Upper lobe of right lung (tissue), 1 donor: ENCODE results near the gene TMCO6. TPM values are rescaled to one million over a fixed set of nuclear protein-coding genes. Genes with fewer than 3 reads are reported as not detected.
A peak's percentile ranks its signal among the peaks of the same experiment; 100 is the strongest.

Source experiments
- ATAC-seq: fragments of 200-7000 bp; cut with Tn5 transposase; one replicate; pipeline ENCODE4 v1.9.1; 2020; ENCODE audit warnings: mild to moderate bottlenecking, moderate library complexity
- DNase-seq: peaks from one replicate; pipeline ENCODE4 v3.0.0-alpha.2; 2020
- H3K27ac ChIP-seq: fragments of 200-600 bp; one replicate; pipeline ENCODE4 v1.8.0; 2022
- H3K27me3 ChIP-seq: fragments of 200-600 bp; one replicate; pipeline ENCODE4 v1.8.0; 2022; ENCODE audit warnings: mild to moderate bottlenecking
- H3K36me3 ChIP-seq: fragments of 200-600 bp; one replicate; pipeline ENCODE4 v1.8.0; 2022
- H3K4me1 ChIP-seq: fragments of 200-600 bp; one replicate; pipeline ENCODE4 v1.8.0; 2022
- H3K4me3 ChIP-seq: fragments of 200-600 bp; one replicate; pipeline ENCODE4 v1.8.0; 2022; ENCODE audit warnings: mild to moderate bottlenecking
- H3K9me3 ChIP-seq: fragments of 200-600 bp; one replicate; pipeline ENCODE4 v1.8.0; 2022
- intact Hi-C: fragments of 100-400 bp; cut with DNase I; formaldehyde crosslinking; loops from one replicate; pipeline ENCODE4 v1.11.0; 2022
- total RNA-seq: library from RNA; stranded (reverse); fragmentation: NEBNext Ultra II Directional; extraction: Animal tissue kit (Norgen Biotek cat#: 25700); gene quantifications from one replicate; pipeline ENCODE4 v1.2.1, GENCODE V29; 2021
- TF ChIP-seq, protein P1 (sequence below): fragments of 200-600 bp; IDR thresholded peaks from one replicate; pipeline ENCODE4 v1.8.0; 2022; ENCODE audit warnings: antibody characterized with exemption
- donor health status: DM: no; HTN: yes; CAD: no; lungs with severe emphysema.

The TMCO6 gene
- total RNA-seq, 1 donor from 2014 or later = 10.7 TPM

DNA sequence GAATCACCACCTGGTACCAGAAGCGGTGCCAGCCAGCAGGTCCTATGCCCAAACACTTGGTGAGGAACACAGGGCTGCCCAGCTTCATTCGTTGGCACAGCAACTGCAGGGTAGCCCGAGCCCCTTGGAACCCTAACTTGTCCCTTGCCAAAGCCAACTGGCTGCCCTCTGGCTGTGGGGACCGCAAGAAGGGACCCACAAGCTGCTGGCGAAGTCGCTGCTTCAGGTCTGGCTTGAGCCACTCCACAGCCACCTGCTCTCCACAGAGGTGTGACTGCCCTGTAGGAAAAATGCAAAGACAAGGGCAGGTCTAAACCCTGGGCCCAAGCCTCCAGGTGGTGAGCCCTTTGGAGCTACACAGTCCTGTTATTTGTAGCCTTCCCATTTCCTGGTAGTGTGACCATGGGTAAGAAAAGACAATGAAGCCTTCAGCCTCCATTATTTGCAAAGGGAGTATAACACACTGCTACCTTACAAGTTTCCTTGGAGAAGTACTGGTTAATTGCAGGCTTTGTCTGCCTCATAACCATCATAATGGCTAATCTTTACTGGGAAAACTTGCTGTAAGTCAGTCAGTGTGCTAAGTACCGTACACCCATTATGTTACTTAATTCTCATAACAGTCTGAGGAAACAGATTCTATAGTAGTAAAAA is 32.3 kb downstream of the TMCO6 start:
- no peaks in the 10 kb centered on the region for H3K9me3 ChIP-seq
- no peak overlapping the region for H3K27ac ChIP-seq
- ATAC-seq (no peak), DNase-seq (no peak)
- TF ChIP-seq, protein P1, sequence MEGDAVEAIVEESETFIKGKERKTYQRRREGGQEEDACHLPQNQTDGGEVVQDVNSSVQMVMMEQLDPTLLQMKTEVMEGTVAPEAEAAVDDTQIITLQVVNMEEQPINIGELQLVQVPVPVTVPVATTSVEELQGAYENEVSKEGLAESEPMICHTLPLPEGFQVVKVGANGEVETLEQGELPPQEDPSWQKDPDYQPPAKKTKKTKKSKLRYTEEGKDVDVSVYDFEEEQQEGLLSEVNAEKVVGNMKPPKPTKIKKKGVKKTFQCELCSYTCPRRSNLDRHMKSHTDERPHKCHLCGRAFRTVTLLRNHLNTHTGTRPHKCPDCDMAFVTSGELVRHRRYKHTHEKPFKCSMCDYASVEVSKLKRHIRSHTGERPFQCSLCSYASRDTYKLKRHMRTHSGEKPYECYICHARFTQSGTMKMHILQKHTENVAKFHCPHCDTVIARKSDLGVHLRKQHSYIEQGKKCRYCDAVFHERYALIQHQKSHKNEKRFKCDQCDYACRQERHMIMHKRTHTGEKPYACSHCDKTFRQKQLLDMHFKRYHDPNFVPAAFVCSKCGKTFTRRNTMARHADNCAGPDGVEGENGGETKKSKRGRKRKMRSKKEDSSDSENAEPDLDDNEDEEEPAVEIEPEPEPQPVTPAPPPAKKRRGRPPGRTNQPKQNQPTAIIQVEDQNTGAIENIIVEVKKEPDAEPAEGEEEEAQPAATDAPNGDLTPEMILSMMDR = no peak
- H3K4me1 ChIP-seq = no peaks in the 10 kb centered on the region
- no peak overlapping the region for H3K4me3 ChIP-seq
- peaks cover 68% of the 10 kb centered on the region for H3K36me3 ChIP-seq
- intact Hi-C loops = no loop called here
- H3K27me3 ChIP-seq = no peaks in the 10 kb centered on the region

DNA sequence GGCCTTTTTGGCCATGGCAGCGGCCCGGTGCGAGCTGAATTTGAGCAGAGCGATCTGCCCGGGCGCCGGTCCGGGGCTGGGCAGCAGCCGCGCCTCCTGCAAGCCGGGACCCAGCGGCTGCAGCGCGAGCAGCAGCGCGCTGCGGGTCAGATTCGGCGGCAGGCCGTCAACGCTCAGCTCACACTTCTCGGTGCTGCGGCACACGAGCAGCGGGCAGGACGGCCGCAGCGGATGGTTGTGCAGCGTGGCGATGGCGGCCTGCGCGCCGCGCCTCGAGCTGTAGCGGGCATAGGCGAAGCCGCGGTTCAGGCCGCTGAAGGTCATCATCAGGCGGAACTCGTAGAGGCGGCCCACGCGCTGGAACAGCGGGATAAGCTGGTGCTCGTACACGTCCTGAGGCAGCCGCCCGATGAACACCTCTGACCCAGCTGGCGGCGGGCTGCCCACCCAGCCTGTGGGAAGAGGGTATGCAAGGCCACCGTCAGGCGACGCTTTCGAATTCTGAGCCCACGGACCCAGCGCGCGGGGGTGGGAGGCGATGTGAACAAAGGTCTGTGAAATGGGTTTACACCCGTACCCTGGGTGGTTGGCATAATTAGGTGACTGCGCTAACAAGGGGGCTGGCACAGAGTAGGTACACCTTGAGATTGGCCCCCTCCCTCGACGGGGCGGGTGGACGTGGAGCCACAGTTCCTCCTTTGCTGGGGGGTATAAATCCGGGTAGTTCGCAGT is 33.4 kb downstream of the TMCO6 start:
- TF ChIP-seq, protein P1 = no peak
- H3K4me3 ChIP-seq = no peak overlapping the region
- DNase-seq (no peak), ATAC-seq (peak; percentile 31)
- H3K36me3 ChIP-seq = peaks cover 71% of the 10 kb centered on the region
- H3K27ac ChIP-seq = no peak overlapping the region
- intact Hi-C loops = no loop called here
- H3K27me3 ChIP-seq = no peaks in the 10 kb centered on the region
- no peaks in the 10 kb centered on the region for H3K4me1 ChIP-seq
- H3K9me3 ChIP-seq = no peaks in the 10 kb centered on the region

DNA sequence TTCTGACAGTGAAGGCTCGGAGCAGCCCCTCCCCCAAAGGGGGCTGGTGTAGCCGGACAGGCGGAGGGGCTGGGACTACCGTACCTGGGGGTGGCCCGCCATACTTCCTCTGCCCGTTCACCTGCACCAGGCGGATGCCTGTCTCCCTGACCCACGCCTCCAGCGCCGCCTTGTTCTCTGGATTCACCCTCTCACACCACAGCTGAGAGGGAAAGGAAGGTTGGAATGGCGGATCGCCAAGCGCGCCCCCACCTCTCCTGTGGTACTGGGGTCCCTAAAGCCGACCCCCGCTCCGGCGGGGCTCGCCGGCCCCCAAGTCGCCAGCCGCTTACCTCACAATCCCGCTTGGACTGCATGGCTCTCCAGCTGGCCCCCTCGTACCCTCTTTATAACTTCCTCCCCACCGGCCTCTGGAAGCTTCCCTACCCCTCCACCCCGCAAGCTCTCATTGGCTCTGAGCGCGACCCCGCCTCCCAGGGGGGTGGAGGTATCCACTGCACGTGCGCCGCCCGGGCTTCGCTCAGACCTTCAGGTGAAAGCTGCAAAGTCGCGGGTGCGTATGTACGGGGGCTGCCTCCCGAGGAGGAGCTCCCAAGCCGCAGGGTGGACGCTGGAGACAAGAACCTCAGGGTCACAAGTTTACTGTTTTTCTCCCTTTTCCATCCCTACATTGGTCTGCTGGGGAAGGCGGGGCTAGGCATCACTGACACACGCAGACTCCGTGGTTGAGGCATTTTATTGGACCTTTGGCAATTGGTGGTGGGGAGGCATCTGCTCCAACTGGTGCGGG is 34.1 kb downstream of the TMCO6 start, which contains the start of gene DND1:
Gene DND1 (minus strand): TSS at position 390 of the 790 bp plus-strand sequence. CDS start 34 bp downstream, at position 356.
- Histone ChIP-seq H3K4me1 (no peaks in the 10 kb centered on the region), H3K4me3 (no peak within 1 kb of the TSS), H3K36me3 (peaks cover 71% of the 10 kb centered on the region), H3K27me3 (no peaks in the 10 kb centered on the region), H3K9me3 (no peaks in the 10 kb centered on the region), H3K27ac (no peak within 1 kb of the TSS)
- DNase-seq (no peak), ATAC-seq (no peak)
- intact Hi-C loops = no loop called here
- TF ChIP-seq, protein P1 = no peak

DNA sequence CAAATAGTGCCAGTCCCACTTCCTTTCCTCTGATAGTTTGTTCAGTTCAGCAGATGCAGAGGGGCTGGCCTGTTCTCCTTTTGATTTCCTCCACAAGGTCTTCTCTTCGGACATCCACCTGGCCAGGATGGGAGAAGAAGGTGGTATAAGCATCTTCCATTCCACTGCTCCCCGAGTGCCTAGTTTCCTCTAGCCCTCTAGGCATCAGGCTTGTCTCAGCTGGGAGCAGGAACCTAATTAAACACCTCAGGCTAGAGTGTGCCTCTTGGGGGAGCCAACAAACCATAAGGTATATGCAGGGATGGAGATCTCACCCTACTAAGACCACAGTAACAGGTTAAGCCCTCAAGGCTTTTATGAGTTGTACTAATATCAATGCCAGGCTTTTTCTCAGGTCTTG is 35.0 kb downstream of the TMCO6 start:
- H3K9me3 ChIP-seq = no peaks in the 10 kb centered on the region
- no peak overlapping the region for H3K27ac ChIP-seq
- TF ChIP-seq, protein P1 = no peak
- peaks cover 71% of the 10 kb centered on the region for H3K36me3 ChIP-seq
- intact Hi-C loops = no loop called here
- ATAC-seq (no peak), DNase-seq (no peak)
- no peak overlapping the region for H3K4me3 ChIP-seq
- no peaks in the 10 kb centered on the region for H3K4me1 ChIP-seq
- no peaks in the 10 kb centered on the region for H3K27me3 ChIP-seq

DNA sequence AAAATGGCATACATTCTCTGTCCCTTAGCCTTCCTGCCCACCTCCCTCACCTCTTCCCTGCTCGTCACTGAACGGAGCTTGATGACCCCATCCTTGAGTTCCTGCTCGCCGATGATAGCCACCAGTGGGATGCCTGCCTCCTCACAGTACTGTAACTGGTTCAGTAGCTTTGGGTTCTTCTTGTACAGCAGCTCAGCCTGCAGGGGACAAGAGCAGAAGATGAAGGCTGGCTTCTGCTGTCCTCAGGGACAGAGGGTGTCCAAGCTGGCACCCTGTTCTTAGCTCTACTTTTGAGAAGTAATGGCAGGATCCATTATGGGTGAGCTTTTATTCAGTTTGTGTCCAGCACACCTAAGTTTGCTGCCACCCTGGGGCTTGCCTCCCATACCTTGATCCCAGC is 35.4 kb downstream of the TMCO6 start:
- TF ChIP-seq, protein P1 = no peak
- no peaks in the 10 kb centered on the region for H3K27me3 ChIP-seq
- H3K36me3 ChIP-seq = peaks cover 71% of the 10 kb centered on the region
- no peak overlapping the region for H3K27ac ChIP-seq
- H3K4me3 ChIP-seq = no peak overlapping the region
- intact Hi-C loops = no loop called here
- DNase-seq = no peak
- no peaks in the 10 kb centered on the region for H3K4me1 ChIP-seq
- H3K9me3 ChIP-seq = no peaks in the 10 kb centered on the region
- no peak for ATAC-seq
